Measurements from ENCODE around the gene BHLHA15. TPM values are rescaled to one million over a fixed set of nuclear protein-coding genes. Genes with fewer than 3 reads are reported as not detected.

The BHLHA15 gene
- total RNA-seq, 1 donor from 2014 or later: 0.57 TPM

GRCh38 chr7:98166668-98166970 lies 44.6 kb upstream of the BHLHA15 start:
- Mint-ChIP-seq H3K9me3 (ENCODE audit: low read depth) (no peaks in the 10 kb centered on the region), H3K36me3 (ENCODE audit: insufficient read depth) (peaks cover 3% of the 10 kb centered on the region), H3K4me1 (ENCODE audit: low read depth) (peaks cover 2% of the 10 kb centered on the region), H3K27ac (no peak overlapping the region), H3K27me3 (no peaks in the 10 kb centered on the region), H3K4me3 (ENCODE audit: low read depth) (no peak overlapping the region)
- no peak for DNase-seq (ENCODE audit: low spot score, unreplicated experiment)
- no peak for TF ChIP-seq CTCF (IDR thresholded peaks at IDR 0.05; ENCODE audit: unreplicated experiment)

- Mint-ChIP-seq H3K4me3 (ENCODE audit: low read depth) (no peak overlapping the region), H3K27ac (peak overlapping the region; percentile 19), H3K9me3 (ENCODE audit: low read depth) (no peaks in the 10 kb centered on the region), H3K36me3 (ENCODE audit: insufficient read depth) (peaks cover 4% of the 10 kb centered on the region), H3K27me3 (no peaks in the 10 kb centered on the region), H3K4me1 (ENCODE audit: low read depth) (peaks cover 9% of the 10 kb centered on the region)
- no peak for TF ChIP-seq CTCF (IDR thresholded peaks at IDR 0.05; ENCODE audit: unreplicated experiment)
- no peak for DNase-seq (ENCODE audit: low spot score, unreplicated experiment)
Measured at GRCh38 chr7:98167653-98168052, 43.6 kb upstream of the BHLHA15 start.

GRCh38 chr7:98168181-98168903 lies 42.9 kb upstream of the BHLHA15 start:
- Mint-ChIP-seq H3K27me3 (no peaks in the 10 kb centered on the region), H3K27ac (no peak overlapping the region)

GRCh38 chr7:98168904-98169621 lies 42.2 kb upstream of the BHLHA15 start:
- H3K4me3 Mint-ChIP-seq (ENCODE audit: low read depth): no peak overlapping the region
- peaks cover 16% of the 10 kb centered on the region for H3K4me1 Mint-ChIP-seq (ENCODE audit: low read depth)
- DNase-seq (ENCODE audit: low spot score, unreplicated experiment): no peak
- peaks cover 7% of the 10 kb centered on the region for H3K36me3 Mint-ChIP-seq (ENCODE audit: insufficient read depth)
- TF ChIP-seq CTCF (IDR thresholded peaks at IDR 0.05; ENCODE audit: unreplicated experiment): no peak
- H3K9me3 Mint-ChIP-seq (ENCODE audit: low read depth): no peaks in the 10 kb centered on the region
- H3K27me3 Mint-ChIP-seq: no peaks in the 10 kb centered on the region
- H3K27ac Mint-ChIP-seq: no peak overlapping the region

More at GRCh38 chr7:98168181-98168903, 42.9 kb upstream of the BHLHA15 start:
- peak; percentile 91 for TF ChIP-seq CTCF (IDR thresholded peaks at IDR 0.05; ENCODE audit: unreplicated experiment)
- peaks cover 16% of the 10 kb centered on the region for H3K4me1 Mint-ChIP-seq (ENCODE audit: low read depth)
- no peaks in the 10 kb centered on the region for H3K9me3 Mint-ChIP-seq (ENCODE audit: low read depth)
- no peak overlapping the region for H3K4me3 Mint-ChIP-seq (ENCODE audit: low read depth)
- peak; percentile 57 for DNase-seq (ENCODE audit: low spot score, unreplicated experiment)
- H3K36me3 Mint-ChIP-seq (ENCODE audit: insufficient read depth): peaks cover 7% of the 10 kb centered on the region

- peaks cover 13% of the 10 kb centered on the region for H3K36me3 Mint-ChIP-seq (ENCODE audit: insufficient read depth)
- no peaks in the 10 kb centered on the region for H3K9me3 Mint-ChIP-seq (ENCODE audit: low read depth)
- no peak for DNase-seq (ENCODE audit: low spot score, unreplicated experiment)
- TF ChIP-seq CTCF (IDR thresholded peaks at IDR 0.05; ENCODE audit: unreplicated experiment): no peak
- H3K4me1 Mint-ChIP-seq (ENCODE audit: low read depth): peaks cover 24% of the 10 kb centered on the region
- H3K27me3 Mint-ChIP-seq: no peaks in the 10 kb centered on the region
- no peak overlapping the region for H3K4me3 Mint-ChIP-seq (ENCODE audit: low read depth)
- H3K27ac Mint-ChIP-seq: no peak overlapping the region
Measured at GRCh38 chr7:98170966-98171365, 40.3 kb upstream of the BHLHA15 start.
